GM10847 (cell line): ENCODE results near the gene EIF4A2.

Experiments
- POLR2A ChIP-seq: IDR thresholded peaks from 2 replicates; pipeline ENCODE4 v1.6.1; 2011; ENCODE audit not compliant: insufficient read length; ENCODE audit errors: extremely low read depth

The EIF4A2 gene

DNA sequence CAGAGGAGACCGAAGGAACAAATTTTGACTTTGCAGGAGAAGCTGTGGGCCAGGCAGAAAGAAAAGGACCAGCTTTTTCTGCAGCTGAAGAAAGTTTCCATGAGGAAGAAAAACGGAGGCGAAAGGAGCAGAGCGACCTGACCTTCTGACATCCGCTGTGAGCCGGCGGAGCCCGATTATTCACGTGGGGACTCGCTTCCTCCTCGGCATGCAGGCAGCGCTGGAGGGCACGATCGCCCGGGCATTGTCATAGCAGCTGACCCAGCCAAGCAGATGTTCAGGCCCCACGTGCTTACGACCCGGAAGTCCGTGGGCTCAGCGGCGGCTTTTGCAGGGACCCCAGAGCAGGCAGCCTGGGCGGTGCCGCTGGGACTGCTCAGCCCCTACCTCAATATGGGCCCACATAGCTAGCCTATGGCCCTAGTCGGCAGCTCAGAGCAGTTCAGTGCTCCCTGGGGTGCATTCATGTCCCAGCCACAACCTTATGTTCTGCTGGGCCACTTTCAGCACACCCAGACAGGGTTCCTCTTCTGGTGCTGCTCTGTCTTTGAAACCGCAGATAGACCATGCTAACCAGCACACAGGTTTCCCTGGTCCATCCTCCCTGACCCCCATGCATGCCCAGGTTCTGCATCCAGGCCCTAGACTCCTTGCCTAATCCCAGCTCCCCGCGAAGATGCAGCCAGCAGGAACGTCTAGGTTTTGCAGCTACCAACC, 10.5 kb upstream of the EIF4A2 start:
- TF ChIP-seq POLR2A = peak; percentile 56

DNA sequence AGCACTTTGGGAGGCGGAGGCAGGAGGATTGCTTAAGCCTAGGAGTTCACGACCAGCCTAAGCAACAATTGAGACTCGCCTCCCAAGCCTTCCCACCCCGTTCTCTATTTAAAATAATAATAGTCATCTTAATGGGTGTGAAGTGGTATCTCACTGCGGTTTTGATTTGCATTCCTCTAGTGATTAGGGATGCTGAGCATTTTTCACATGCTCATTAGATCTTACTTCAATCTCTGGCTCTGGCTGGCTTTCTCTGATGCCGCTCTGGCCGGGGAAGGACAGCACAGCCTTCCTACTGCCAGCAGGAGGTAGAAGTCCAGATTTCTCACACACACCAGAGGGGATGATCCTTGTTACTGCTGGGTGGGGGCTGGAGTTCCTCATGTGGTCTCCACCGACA, 7.4 kb upstream of the EIF4A2 start:
- TF ChIP-seq POLR2A = no peak

DNA sequence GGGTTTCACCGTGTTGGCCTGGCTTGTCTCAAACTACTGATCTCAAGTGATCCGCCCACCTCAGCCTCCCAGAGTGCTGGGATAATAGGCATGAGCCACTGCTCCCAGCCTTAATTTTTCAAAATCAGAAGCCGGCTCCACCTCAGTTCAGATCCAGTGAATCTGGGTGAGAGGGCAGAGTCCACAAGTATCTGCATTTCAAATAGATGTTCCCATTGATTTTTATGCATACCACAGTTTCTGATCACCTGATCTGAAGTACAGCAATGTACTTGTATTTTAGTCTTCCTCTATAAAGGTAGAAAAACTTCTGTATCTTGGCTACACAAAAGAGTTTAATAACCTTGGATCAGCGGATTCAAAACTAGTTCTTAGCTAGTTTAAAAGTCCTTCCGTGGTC, 4.2 kb upstream of the EIF4A2 start:
- TF ChIP-seq POLR2A = no peak

DNA sequence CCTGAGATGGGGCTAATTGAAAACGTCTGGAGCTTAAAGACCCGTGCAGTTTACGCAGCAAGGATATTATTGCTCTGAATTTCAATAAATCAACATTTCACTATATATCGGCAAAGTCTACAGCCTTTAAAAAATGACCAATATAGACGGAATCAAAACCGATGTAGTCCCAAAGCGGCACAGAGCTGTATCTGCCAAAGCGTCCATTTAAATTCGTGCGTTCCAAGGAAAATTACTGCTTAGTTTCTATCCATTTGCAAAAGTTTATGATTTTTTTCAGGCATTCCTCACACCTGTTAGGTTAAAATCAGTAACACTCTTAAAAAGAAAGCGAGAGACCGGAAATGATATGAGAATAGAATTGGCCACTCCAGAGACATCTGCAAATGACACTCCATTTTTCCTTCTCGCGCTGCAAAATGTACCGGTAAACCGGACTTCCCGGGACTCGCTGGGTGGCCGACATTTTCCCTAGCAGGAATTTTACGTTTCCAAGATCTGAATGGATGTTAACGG, 777 bp upstream of the EIF4A2 start:
- no peak for TF ChIP-seq POLR2A

DNA sequence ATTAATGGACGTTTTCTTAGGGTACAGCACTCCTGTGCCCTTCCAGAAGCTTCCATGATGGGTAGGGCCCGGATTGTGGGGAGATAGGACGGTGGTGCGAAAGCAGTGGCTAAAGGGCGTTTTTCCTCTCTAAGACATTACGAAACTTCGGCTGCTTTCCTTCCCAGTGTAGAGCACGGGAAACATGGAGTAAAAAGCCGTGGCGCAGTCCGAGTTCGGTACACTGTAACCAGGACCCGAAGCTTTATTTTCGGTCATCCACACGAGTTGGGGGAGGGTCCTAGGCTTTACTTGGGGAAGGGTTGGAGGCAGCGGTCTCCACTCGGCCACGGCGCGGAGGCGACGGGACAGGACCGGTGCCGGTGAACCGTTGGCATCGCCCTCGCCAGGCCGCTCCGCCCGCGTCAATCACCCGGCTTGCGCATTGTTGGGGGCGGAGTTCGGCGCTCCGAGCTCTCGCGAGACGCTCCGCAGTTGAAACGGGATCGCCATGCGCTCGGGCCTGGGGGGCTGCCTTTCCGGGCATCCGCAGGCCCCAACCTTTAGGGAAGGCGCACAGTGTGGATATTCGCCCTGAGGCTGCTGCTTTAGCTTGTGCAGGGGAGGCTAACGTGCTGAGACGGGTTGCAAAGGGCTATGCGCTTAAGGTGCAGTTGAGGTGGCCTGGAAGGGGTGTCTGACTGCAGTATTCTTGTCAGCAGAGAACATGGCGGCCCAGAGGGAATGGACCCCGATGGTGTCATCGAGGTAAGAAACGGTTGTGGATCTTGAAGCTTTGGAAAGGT, 546 bp downstream of the EIF4A2 start:
- peak; percentile 44 for TF ChIP-seq POLR2A

DNA sequence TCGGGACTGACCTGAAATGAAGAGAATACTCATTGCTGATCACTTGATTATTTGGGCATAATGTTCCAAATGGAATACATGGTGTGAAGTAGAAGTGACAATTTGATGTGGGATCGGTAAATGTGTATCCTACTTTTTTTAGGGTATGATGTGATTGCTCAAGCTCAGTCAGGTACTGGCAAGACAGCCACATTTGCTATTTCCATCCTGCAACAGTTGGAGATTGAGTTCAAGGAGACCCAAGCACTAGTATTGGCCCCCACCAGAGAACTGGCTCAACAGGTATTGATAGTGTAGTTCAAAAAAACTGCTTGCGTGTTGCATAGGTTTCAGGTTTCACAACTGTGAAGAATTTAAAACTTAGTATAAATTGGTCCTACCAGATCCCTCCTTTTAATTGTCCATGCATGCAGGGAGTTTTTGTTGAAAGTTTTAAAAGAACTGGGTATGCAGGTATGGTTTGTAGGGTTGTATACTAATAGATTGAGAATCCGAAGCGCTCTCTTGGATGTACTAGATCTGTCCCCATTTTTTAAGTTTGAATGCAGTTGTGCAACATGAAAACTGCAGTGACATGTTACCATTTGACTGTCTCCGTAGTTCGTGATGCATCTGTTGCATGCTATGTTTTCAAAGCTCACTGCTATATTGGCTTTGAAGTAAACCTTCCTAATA, 1.6 kb downstream of the EIF4A2 start:
- TF ChIP-seq POLR2A = no peak

DNA sequence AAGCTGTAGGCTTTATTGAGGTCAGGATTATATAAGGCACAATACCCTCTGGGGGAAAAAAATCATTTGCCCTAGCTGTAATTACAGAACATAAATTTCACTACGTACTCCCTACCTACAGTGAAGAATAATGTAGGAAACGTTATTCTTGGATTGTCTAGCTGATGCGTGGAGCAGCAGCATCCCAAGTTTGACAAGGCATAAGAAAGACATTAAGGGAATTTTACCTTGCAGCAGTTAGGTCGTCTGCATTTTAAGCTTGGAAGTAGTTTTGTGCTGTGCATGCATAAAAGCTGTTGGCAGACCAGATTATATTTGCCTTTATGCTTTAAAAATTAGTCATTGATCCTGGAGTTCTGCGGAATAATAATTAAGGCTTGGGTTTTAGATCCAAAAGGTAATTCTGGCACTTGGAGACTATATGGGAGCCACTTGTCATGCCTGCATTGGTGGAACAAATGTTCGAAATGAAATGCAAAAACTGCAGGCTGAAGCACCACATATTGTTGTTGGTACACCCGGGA, 2.2 kb downstream of the EIF4A2 start:
- no peak for TF ChIP-seq POLR2A

DNA sequence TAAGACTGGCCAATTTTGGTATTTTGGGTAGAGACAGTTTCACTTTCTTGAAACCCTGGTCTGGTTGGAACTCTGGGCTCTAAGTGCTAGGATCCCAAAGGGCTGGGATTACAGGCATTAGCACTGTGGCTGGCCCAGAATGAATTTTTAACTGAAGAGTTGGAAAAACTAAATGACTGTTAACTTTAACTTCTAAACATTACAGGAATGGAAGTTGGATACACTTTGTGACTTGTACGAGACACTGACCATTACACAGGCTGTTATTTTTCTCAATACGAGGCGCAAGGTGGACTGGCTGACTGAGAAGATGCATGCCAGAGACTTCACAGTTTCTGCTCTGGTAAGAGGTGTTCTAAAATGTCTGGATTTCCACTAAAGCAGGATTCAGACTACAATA, 3.5 kb downstream of the EIF4A2 start:
- TF ChIP-seq POLR2A = no peak

DNA sequence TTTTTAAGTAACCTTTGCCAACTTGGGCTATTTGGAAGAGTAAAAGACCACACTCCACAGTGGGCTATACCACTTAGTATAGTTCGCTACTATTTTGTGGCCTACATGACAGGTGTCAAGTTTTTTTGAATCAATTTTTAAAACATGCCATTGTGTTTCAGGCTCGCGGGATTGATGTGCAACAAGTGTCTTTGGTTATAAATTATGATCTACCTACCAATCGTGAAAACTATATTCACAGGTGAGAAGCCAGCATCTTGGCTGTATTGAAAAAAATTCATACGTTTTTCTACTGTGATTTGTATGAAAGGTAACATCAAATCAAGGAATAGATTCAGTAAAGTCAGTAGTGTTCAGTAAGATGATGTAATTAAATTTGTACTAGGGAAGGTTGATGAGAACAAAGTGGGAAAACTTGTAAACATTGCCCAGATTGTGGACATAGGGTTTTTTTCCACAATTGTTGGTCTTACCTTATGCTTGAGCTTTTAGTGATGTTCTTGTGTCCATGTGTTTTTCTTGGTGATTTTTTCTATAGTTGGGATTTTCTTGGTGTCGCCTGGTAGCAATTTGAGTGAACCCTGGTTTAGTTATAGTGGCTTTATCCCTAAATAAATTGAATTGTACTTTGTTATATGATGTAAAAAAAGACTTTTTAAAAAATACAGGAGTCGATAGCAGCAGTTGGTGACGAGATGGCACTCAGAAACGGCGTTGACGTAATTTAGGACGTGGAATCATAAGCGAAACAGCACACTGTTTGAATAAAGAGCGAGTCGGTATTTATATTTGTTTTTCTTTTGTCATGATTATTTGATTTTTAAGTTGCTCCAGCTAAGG, 4.5 kb downstream of the EIF4A2 start:
- no peak for TF ChIP-seq POLR2A

DNA sequence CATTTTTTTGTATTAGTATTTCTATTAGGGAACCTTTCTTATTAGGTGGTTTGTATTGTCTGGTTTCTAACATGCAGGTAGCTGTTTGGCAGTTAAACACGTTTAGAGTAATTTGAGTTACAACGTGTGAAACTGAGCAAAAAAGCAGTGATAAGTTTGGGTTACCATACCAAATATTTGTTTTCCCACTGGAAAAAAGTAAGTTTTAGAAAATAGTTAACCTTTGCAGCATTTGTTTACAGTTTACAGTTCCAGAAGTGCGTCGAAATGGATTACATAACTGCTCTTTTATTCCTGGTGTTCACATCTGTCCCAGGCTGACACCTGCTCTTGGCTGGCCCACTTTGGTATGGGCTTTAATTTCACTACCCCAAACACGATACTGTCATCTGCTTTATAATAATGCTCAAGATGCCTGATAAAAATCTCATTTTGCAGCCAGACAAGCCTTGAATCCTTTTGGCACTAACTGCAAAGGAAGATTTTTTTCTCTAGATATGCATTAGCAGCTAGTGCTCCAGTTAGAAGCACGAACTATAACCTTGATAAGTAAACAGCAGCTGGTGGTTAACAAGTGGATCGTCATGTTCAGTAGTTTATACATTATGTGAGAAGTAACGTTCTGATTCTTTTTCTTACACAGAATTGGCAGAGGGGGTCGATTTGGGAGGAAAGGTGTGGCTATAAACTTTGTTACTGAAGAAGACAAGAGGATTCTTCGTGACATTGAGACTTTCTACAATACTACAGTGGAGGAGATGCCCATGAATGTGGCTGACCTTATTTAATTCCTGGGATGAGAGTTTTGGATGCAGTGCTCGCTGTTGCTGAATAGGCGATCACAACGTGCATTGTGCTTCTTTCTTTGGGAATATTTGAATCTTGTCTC, 5.3 kb downstream of the EIF4A2 start:
- no peak for TF ChIP-seq POLR2A

DNA sequence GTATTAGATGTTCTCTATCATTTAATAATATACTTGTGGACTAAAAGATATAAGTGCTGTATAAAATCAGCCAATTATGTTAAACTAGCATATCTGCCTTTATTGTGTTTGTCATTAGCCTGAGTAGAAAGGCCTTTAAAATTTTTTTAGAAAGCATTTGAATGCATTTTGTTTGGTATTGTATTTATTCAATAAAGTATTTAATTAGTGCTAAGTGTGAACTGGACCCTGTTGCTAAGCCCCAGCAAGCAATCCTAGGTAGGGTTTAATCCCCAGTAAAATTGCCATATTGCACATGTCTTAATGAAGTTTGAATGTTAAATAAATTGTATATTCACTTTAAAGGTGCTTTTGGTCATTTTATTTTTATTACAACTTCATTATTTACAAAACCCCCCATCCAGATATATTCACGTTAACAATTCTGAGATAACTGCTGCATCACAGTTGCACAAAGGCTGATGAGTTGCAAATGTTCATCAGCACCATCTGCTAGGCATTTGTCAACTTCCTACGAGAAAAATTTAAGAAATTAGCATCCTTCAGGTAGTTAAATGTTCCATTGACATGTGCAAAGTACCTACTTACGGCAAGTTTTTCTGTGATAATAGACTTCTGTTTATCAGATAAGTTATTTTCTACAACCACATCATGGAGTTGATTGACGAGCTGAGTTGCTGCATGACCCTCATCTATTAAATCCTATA, 6.3 kb downstream of the EIF4A2 start:
- TF ChIP-seq POLR2A = no peak

DNA sequence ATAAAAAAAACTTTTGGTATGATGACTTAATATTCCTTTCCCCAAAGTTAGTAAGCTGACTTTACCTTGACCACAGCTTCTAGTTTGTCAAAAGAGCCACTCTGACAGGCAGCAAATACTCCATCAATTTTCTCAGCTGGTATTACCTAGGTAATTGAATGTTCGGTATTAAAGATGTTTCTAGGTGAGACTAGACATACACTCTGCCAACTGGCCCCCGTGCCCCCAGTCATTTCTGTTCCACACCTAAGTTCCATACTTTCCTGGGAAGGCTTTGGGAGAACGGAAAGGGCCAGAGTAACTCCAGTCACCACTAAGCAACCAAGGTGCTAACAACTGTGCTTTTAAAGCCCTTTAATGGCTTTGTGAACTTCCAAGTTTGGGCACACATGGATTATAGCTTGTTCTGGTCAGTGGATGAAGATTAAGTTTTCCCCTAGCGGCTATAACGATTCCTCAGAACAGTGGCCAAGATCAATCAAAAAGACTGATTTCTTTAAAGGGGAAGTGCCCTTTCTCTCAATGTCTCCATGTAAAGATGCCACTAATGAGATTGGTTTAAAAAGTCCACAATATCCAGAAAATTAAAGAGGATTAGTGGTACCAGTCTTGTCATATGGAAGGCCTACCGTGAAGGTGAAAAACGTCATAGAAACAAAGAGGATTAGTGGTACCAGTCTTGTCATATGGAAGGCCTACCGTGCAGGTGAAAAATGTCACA, 7.0 kb downstream of the EIF4A2 start:
- TF ChIP-seq POLR2A = peak; percentile 12
